ENCODE measurements around the gene CASP2. TPM values are rescaled to one million over a fixed set of nuclear protein-coding genes. Genes with fewer than 3 reads are reported as not detected.

The CASP2 gene
- total RNA-seq, 1 experiment from 2014 or later = 65.3 TPM

GRCh38 chr7:143354376-143354775 is 66.2 kb downstream of the CASP2 start:
- no peak overlapping the region for H3K27ac ChIP-seq (ENCODE audit: insufficient read length, low read depth, low read length)
- H3K27me3 ChIP-seq (ENCODE audit: insufficient read depth, low read length) = no peaks in the 10 kb centered on the region
- no peak overlapping the region for H2AK5ac ChIP-seq (ENCODE audit: insufficient read length, low read length)
- H3K79me1 ChIP-seq (ENCODE audit: insufficient read depth, low read depth, low read length, poor library complexity, severe bottlenecking) = no peaks in the 10 kb centered on the region
- no peak for DNase-seq
- H4K8ac ChIP-seq (replicated peaks; ENCODE audit: insufficient read length, low read depth, low read length) = no peak overlapping the region
- H3K9me3 Mint-ChIP-seq = no peaks in the 10 kb centered on the region
- no peak overlapping the region for H3K18ac ChIP-seq (ENCODE audit: insufficient read length, low read depth, low read length)
- H2BK5ac ChIP-seq (ENCODE audit: insufficient read length, low read length) = no peak overlapping the region
- H3K27me3 Mint-ChIP-seq (ENCODE audit: low read depth) = no peaks in the 10 kb centered on the region; the same call in none of the 2 replicates
- H2BK12ac ChIP-seq (ENCODE audit: insufficient read length, low read depth, low read length) = no peak overlapping the region
- H3K27ac Mint-ChIP-seq = no peak overlapping the region; a peak in 1 of 7 replicates
- peaks cover 26 to 54% (median 40%) of the 10 kb centered on the region in 3 experiments for H3K36me3 Mint-ChIP-seq (ENCODE audit: insufficient read depth in 1 of 3, low read depth in 3 of 3)
- H3K23me2 ChIP-seq (ENCODE audit: insufficient read length, low read depth, low read length, poor library complexity, severe bottlenecking) = no peaks in the 10 kb centered on the region
- no peak overlapping the region for H3T11ph ChIP-seq (ENCODE audit: low read length)
- H4K91ac ChIP-seq (ENCODE audit: insufficient read length, low read depth, low read length) = no peak overlapping the region
- H3K23ac ChIP-seq (ENCODE audit: insufficient read length, low read depth, low read length) = no peak overlapping the region
- TF ChIP-seq CTCF (conservative IDR thresholded peaks at IDR 0.05) = no peak
- H2AFZ ChIP-seq (ENCODE audit: low read length) = no peak overlapping the region
- no peak overlapping the region for H4K5ac ChIP-seq (ENCODE audit: insufficient read length, low read depth, low read length)
- H3K4me3 Mint-ChIP-seq = no peak overlapping the region
- no CpG with 5 or more reads among the region's 8 CpGs for whole genome bisulfite sequencing (ENCODE audit: extremely low coverage, insufficient read length, low lambda C conversion rate)
- no peak overlapping the region for H3K9ac ChIP-seq (ENCODE audit: extremely low read depth, insufficient read length, low read length)
- H3K56ac ChIP-seq (ENCODE audit: insufficient read length, low read depth, low read length) = no peak overlapping the region
- H3K4me1 ChIP-seq (ENCODE audit: insufficient read depth, low read length) = no peaks in the 10 kb centered on the region
- no peaks in the 10 kb centered on the region for H3K9me3 ChIP-seq (ENCODE audit: control insufficient read depth, low read depth, low read length)
- no peak overlapping the region for H2BK120ac ChIP-seq (ENCODE audit: low read depth, low read length, poor library complexity, severe bottlenecking)
- H3K4me1 Mint-ChIP-seq = peaks cover 17 to 21% of the 10 kb centered on the region in 2 experiments
- H2BK20ac ChIP-seq (ENCODE audit: low read depth, low read length, poor library complexity, severe bottlenecking) = no peak overlapping the region
- H3K4ac ChIP-seq (ENCODE audit: low read depth, low read length) = no peak overlapping the region
- no peak overlapping the region for H3K4me2 ChIP-seq (ENCODE audit: insufficient read depth, insufficient read length, low read length)
- H3K79me2 ChIP-seq (ENCODE audit: insufficient read depth, low read length) = no peaks in the 10 kb centered on the region
- no peak overlapping the region for H2BK15ac ChIP-seq (ENCODE audit: low read depth, low read length)
- no peak overlapping the region for H3K14ac ChIP-seq (ENCODE audit: insufficient read depth, low read length)
- no peaks in the 10 kb centered on the region for H4K20me1 ChIP-seq (ENCODE audit: control insufficient read depth, insufficient read depth, insufficient read length)
